Measurements from ENCODE around the gene TRIM33.
"Not testable (repeated sequence)": the region's sequence is repeated elsewhere in the genome, so short reads cannot be mapped to it uniquely, and the experiment has no call there.

The TRIM33 gene

DNA sequence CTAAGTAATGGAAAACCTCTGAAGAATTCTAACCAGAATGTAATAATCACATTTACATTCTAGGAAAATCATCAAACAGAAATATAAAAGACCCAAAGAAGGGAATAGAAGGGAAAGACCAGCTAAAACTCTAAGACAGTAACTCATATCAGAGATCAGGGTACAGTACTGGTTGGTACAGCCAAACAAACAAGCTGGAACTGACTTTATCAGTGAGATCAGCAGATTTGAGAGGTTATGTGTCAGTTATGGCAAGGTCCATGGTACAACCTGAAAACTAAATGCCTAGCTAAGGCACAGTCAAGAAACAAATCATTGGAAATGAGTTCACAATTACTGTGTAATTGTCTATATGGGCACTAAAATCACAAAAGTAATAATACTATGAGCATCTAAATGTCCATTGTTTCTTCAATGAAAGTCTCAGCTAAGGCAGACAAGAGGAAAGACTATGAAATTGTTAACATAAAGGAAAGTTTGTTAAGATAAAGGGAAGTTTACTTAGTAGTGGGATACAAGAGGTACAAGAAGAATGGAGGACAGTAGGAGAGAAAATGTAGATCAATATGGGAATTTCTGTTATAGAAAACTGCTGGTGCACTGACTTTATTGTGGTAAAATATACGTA, 75.8 kb downstream of the TRIM33 start:
- ChIA-PET CTCF (interaction anchor here (1.1 to 1.3 kb wide), 2 partner anchors 9 to 88 kb away, joined by 3 read pairs; no protein-coding TSS in a partner anchor), POLR2A (no interaction called here)
- TF ChIP-seq, protein P1, sequence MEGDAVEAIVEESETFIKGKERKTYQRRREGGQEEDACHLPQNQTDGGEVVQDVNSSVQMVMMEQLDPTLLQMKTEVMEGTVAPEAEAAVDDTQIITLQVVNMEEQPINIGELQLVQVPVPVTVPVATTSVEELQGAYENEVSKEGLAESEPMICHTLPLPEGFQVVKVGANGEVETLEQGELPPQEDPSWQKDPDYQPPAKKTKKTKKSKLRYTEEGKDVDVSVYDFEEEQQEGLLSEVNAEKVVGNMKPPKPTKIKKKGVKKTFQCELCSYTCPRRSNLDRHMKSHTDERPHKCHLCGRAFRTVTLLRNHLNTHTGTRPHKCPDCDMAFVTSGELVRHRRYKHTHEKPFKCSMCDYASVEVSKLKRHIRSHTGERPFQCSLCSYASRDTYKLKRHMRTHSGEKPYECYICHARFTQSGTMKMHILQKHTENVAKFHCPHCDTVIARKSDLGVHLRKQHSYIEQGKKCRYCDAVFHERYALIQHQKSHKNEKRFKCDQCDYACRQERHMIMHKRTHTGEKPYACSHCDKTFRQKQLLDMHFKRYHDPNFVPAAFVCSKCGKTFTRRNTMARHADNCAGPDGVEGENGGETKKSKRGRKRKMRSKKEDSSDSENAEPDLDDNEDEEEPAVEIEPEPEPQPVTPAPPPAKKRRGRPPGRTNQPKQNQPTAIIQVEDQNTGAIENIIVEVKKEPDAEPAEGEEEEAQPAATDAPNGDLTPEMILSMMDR (IDR thresholded peaks at IDR 0.05; ENCODE audit: control extremely low read depth, extremely low read depth, low read depth, missing control alignments): no peak
- no peak for DNase-seq (ENCODE audit: extremely low spot score)

DNA sequence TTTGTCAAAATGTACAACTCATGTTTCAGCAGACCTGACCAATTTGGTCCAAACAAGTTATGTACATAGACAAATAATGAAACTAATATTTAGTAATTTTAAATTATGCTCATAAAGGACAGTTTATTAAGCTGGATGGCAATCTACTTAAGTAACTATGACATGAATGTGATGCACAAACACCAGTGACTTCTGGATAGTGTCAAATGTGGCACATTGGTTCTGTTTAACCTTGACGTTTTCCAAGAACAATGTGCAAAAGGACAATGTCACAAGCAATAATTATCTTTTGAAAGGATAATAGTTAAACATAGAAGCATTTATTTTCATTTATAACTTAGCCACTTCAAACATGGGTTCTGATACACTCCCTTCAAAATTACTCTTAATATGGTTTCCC, 80.0 kb downstream of the TRIM33 start:
- DNase-seq (ENCODE audit: extremely low spot score): no peak
- POLR2A ChIA-PET: no interaction called here
- CTCF ChIA-PET: interaction anchor here (1.4 kb wide), 1 partner anchor 24 kb away, joined by 4 read pairs; no protein-coding TSS in a partner anchor
- TF ChIP-seq, protein P1 (IDR thresholded peaks at IDR 0.05; ENCODE audit: control extremely low read depth, extremely low read depth, low read depth, missing control alignments): no peak

DNA sequence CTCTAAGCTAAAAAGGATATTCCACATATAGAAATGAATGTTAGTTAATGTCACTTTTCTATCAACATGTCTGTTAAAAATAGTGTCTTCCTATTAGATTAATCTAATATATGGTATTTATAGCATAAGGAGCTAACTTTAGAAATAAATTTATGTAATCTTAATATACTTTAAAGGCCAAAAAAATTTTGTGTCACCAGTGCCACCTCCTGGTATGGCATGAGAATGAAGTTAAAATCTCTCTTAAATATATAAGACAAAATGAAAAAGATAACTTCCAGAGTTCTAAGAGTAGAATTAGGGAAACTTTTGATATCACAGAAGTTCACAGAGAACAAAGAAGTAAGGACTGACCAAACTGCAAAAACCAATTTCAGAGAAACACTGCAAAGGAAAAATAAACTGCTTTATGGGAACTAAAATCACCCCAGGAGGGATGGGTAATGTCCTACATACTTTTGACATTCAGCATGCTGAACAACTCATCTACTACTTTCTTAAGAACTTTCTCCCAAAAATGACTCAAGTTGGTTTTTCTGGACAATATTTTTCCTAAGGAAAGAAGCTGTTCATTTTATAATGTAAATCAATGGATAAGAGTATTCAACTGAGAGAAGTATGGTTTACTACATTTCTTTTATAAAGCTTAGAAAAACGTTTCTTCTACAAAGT, 82.8 kb downstream of the TRIM33 start:
- ChIA-PET POLR2A (interaction anchor here (0.6 kb wide), 1 partner anchor 23 kb away, joined by 4 read pairs; no protein-coding TSS in a partner anchor), CTCF (interaction anchor here (0.6 to 2.1 kb wide), 11 partner anchors 9 to 83 kb away, joined by 3 to 8 read pairs (median 4); no protein-coding TSS in a partner anchor)
- DNase-seq (ENCODE audit: extremely low spot score): no peak
- TF ChIP-seq, protein P1 (IDR thresholded peaks at IDR 0.05; ENCODE audit: control extremely low read depth, extremely low read depth, low read depth, missing control alignments): peak; percentile 4

DNA sequence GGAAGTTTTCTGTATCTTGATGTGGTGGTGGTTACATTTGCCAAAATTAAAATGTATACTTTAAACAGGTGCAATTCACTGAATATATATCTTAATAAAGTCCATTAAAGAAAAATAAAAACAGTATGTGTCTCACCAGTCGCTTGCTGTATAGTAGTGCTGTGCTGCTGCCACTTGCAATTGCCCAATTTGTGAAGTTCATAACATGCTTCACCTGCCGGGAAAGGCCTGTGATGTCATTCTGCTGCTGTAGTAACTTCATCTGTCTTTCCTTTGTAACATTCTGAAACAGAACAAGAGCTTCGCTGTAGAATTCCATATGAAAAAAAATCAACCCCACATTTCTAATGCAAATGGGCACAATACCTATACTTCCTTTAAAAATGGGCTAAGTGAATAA, 83.4 kb downstream of the TRIM33 start:
- POLR2A ChIA-PET: no interaction called here
- TF ChIP-seq, protein P1 (IDR thresholded peaks at IDR 0.05; ENCODE audit: control extremely low read depth, extremely low read depth, low read depth, missing control alignments): no peak
- CTCF ChIA-PET: interaction anchor here (0.9 to 2.1 kb wide), 10 partner anchors 8 to 82 kb away, joined by 3 to 8 read pairs (median 4); no protein-coding TSS in a partner anchor
- no peak for DNase-seq (ENCODE audit: extremely low spot score)

DNA sequence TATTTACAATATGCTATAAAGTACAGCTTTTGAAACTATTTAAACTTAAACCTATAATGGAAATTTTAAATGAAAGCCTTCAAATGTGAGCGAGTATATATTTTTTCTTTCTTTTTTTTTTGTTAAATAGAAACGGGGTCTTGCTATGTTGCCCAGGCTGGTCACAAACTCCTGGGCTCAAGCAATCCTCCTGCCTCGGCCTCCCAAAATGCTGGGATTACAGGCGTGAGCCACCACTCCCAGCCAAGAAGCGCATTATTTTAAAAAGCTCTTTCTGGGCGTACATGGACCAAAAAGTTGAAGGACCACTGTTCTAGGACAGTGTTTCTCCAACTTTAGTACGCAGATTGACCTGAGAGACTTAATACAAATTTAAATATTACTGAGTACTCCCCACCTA, 87.5 kb downstream of the TRIM33 start:
- TF ChIP-seq, protein P1 (IDR thresholded peaks at IDR 0.05; ENCODE audit: control extremely low read depth, extremely low read depth, low read depth, missing control alignments): no peak
- no peak for DNase-seq (ENCODE audit: extremely low spot score)
- POLR2A ChIA-PET: no interaction called here
- CTCF ChIA-PET: interaction anchor here (0.9 kb wide), 1 partner anchor 37 kb away, joined by 3 read pairs; no protein-coding TSS in a partner anchor

DNA sequence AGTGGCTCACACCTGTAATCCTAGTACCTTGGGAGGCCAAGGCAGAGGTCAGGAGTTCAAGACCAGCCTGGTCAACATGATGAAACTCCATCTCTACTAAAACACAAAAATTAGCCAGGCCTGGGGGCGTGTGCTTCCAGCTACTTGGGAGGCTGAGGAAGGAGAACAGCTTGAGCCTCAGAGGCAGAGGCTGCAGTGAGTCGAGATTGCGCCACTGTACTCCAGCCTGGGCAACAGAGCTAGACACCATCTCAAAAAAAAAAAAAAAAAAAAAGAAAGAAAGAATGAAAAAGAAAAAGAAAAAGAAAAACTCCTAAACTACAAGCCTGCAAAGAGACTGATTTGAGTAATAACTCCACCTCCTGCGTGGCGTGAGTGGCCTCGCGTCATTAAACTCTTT, 92.1 kb downstream of the TRIM33 start:
- ChIA-PET CTCF (interaction anchor here (1.3 to 1.6 kb wide), 2 partner anchors 9 to 14 kb away, joined by 3 read pairs; no protein-coding TSS in a partner anchor), POLR2A (interaction anchor here (0.6 kb wide), 1 partner anchor 607 kb away, joined by 4 read pairs; the partner anchor contains the start of gene RSBN1)

DNA sequence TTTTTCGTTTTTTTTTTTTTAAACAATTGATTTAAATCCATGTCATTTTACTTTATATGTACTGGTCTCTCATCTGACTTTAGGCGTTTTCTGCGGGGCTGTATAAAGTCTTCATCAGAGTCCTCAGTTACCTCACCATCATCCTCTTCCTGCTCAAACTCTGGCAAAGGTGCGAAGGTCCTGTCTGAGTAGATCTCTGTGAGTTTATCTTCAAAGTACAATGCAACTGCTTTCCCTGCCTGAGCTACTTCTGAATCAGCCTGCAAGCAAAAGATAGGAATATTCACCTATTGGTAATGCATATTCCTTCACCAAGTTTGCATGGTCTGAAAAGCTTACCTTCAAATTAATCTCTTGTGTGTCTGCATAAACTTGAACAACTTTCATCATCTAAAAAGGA, 113.4 kb downstream of the TRIM33 start:
- POLR2A ChIA-PET: no interaction called here
- TF ChIP-seq, protein P1 (IDR thresholded peaks at IDR 0.05; ENCODE audit: control extremely low read depth, extremely low read depth, low read depth, missing control alignments): no peak
- CTCF ChIA-PET: no interaction called here
- DNase-seq (ENCODE audit: extremely low spot score): no peak

More for the DNA sequence above, 92.1 kb downstream of the TRIM33 start:
- DNase-seq (ENCODE audit: extremely low spot score): not testable (repeated sequence)
